ENCODE results near the gene EVI5. TPM values are rescaled to one million over a fixed set of nuclear protein-coding genes. Genes with fewer than 3 reads are reported as not detected.

Gene EVI5
- polyA plus RNA-seq, 1 experiment: 28.5 TPM

- Histone ChIP-seq H3K4me3 (ENCODE audit: low read depth, low read length) (no peak overlapping the region), H3K9me3 (ENCODE audit: control insufficient read depth, insufficient read depth, low read length) (peaks cover 16% of the 10 kb centered on the region; the same call in 1 of the 2 replicates), H3K27ac (ENCODE audit: low read depth, low read length) (no peak overlapping the region), H3K27me3 (ENCODE audit: control insufficient read depth, insufficient read depth, low read length) (peaks cover 94% of the 10 kb centered on the region)
- no peak for DNase-seq (ENCODE audit: low read depth, low spot score)
- TF ChIP-seq CTCF (IDR thresholded peaks at IDR 0.05; ENCODE audit: low read depth, low read length): no peak
- CTCF ChIA-PET: interaction anchor here (1.6 kb wide), 1 partner anchor 170 kb away, joined by 3 read pairs; no protein-coding TSS in a partner anchor
- POLR2A ChIA-PET: no interaction called here
These were observed 304.6 kb downstream of the EVI5 start for GRCh38 chr1:92480200-92480812.

- CTCF ChIA-PET: no interaction called here
- POLR2A ChIA-PET: no interaction called here
- H3K27me3 ChIP-seq (ENCODE audit: control insufficient read depth, insufficient read depth, low read length): peaks cover 91% of the 10 kb centered on the region
- no peak overlapping the region for H3K27ac ChIP-seq (ENCODE audit: low read depth, low read length)
- no peak overlapping the region for H3K4me3 ChIP-seq (ENCODE audit: low read depth, low read length)
- peaks cover 16% of the 10 kb centered on the region; the same call in 1 of the 2 replicates for H3K9me3 ChIP-seq (ENCODE audit: control insufficient read depth, insufficient read depth, low read length)
- no peak for DNase-seq (ENCODE audit: low read depth, low spot score)
- TF ChIP-seq CTCF (IDR thresholded peaks at IDR 0.05; ENCODE audit: low read depth, low read length): no peak
These were observed 305.3 kb downstream of the EVI5 start for GRCh38 chr1:92479587-92479986.

GRCh38 chr1:92478393-92478792 lies 306.5 kb downstream of the EVI5 start:
- ChIA-PET POLR2A (no interaction called here), CTCF (no interaction called here)
- peaks cover 89% of the 10 kb centered on the region for H3K27me3 ChIP-seq (ENCODE audit: control insufficient read depth, insufficient read depth, low read length)
- peaks cover 13% of the 10 kb centered on the region; the same call in 1 of the 2 replicates for H3K9me3 ChIP-seq (ENCODE audit: control insufficient read depth, insufficient read depth, low read length)
- DNase-seq (ENCODE audit: low read depth, low spot score): no peak
- H3K27ac ChIP-seq (ENCODE audit: low read depth, low read length): no peak overlapping the region
- H3K4me3 ChIP-seq (ENCODE audit: low read depth, low read length): no peak overlapping the region
- TF ChIP-seq CTCF (IDR thresholded peaks at IDR 0.05; ENCODE audit: low read depth, low read length): no peak

- no peak for TF ChIP-seq CTCF (IDR thresholded peaks at IDR 0.05; ENCODE audit: low read depth, low read length)
- ChIA-PET CTCF (no interaction called here), POLR2A (no interaction called here)
- H3K9me3 ChIP-seq (ENCODE audit: control insufficient read depth, insufficient read depth, low read length): peaks cover 7% of the 10 kb centered on the region; the same call in 1 of the 2 replicates
- H3K27ac ChIP-seq (ENCODE audit: low read depth, low read length): no peak overlapping the region
- DNase-seq (ENCODE audit: low read depth, low spot score): no peak
- H3K27me3 ChIP-seq (ENCODE audit: control insufficient read depth, insufficient read depth, low read length): peaks cover 67% of the 10 kb centered on the region
- H3K4me3 ChIP-seq (ENCODE audit: low read depth, low read length): no peak overlapping the region
These were observed 308.8 kb downstream of the EVI5 start for GRCh38 chr1:92476071-92476631.

GRCh38 chr1:92475029-92475428 lies 309.9 kb downstream of the EVI5 start:
- POLR2A ChIA-PET: no interaction called here
- no peak for DNase-seq (ENCODE audit: low read depth, low spot score)
- CTCF ChIA-PET: interaction anchor here (1.3 kb wide), 1 partner anchor 165 kb away, joined by 3 read pairs; no protein-coding TSS in a partner anchor
- Histone ChIP-seq H3K27ac (ENCODE audit: low read depth, low read length) (no peak overlapping the region), H3K27me3 (ENCODE audit: control insufficient read depth, insufficient read depth, low read length) (peaks cover 57% of the 10 kb centered on the region), H3K4me3 (ENCODE audit: low read depth, low read length) (no peak overlapping the region), H3K9me3 (ENCODE audit: control insufficient read depth, insufficient read depth, low read length) (peaks cover under 1% of the 10 kb centered on the region; the same call in 1 of the 2 replicates)
- TF ChIP-seq CTCF (IDR thresholded peaks at IDR 0.05; ENCODE audit: low read depth, low read length): no peak
